Keratinocyte (primary cell): ENCODE measurements around the gene OPALIN. TPM values are rescaled to one million over a fixed set of nuclear protein-coding genes. Genes with fewer than 3 reads are reported as not detected.
"Not testable (repeated sequence)": the region's sequence is repeated elsewhere in the genome, so short reads cannot be mapped to it uniquely, and the experiment has no call there.

Experiments
- DNase-seq: peaks from one replicate; pipeline ENCODE4 v3.0.0-alpha.2; 2011; ENCODE audit warnings: low read depth, missing footprints, low spot score
- FAIRE-seq: peaks from 2 replicates; lab custom pipeline; 2011; peaks lifted over from hg19 to GRCh38; lab: Jason Lieb, UNC
- H2AFZ ChIP-seq: 2 replicates; pipeline ENCODE4 v1.6.0; 2012; ENCODE audit warnings: low read length, control low read depth, inconsistent platforms; ENCODE audit not compliant: control insufficient read depth
- H3K27ac ChIP-seq: 2 replicates; pipeline ENCODE4 v1.5.1; 2011; ENCODE audit warnings: low read length; ENCODE audit not compliant: control insufficient read depth, insufficient read depth
- H3K27me3 ChIP-seq: 3 replicates; pipeline ENCODE4 v1.6.0; 2011; ENCODE audit warnings: low read length; ENCODE audit not compliant: control insufficient read depth, insufficient read depth; ENCODE audit errors: extremely low read depth
- H3K36me3 ChIP-seq, 2 experiments: 2 replicates in 1 of 2; 3 replicates in 1 of 2; pipeline ENCODE4 v1.5.1; 2011; ENCODE audit warnings: low read length in 2 of 2, mild to moderate bottlenecking in 1 of 2; ENCODE audit not compliant: control insufficient read depth in 2 of 2, insufficient read depth in 2 of 2; ENCODE audit errors: extremely low read depth in 1 of 2
- H3K4me1 ChIP-seq: 3 replicates; pipeline ENCODE4 v1.5.1; 2011; ENCODE audit warnings: low read length; ENCODE audit not compliant: control insufficient read depth, insufficient read depth; ENCODE audit errors: extremely low read depth
- H3K4me2 ChIP-seq: 3 replicates; pipeline ENCODE4 v1.6.0; 2011; ENCODE audit warnings: low read depth, low read length; ENCODE audit not compliant: control insufficient read depth, insufficient read depth; ENCODE audit errors: extremely low read depth
- H3K4me3 ChIP-seq, 3 experiments: fragments of 200-600 bp in 1 of 3; sonication (generic) in 1 of 3; 2 replicates in 2 of 3; 3 replicates in 1 of 3; pipeline ENCODE4 v1.5.1; 2011 to 2016; ENCODE audit warnings: low read length in 3 of 3, mild to moderate bottlenecking in 3 of 3, control low read depth in 2 of 3, inconsistent platforms in 1 of 3, low read depth in 1 of 3, mixed read lengths in 1 of 3, mixed run types in 1 of 3, moderate library complexity in 1 of 3; ENCODE audit not compliant: control insufficient read depth in 2 of 3, insufficient read depth in 2 of 3; ENCODE audit errors: extremely low read depth in 1 of 3
- H3K79me2 ChIP-seq: 2 replicates; pipeline ENCODE4 v1.6.0; 2012; ENCODE audit warnings: low read length; ENCODE audit not compliant: control insufficient read depth, insufficient read depth
- H3K9ac ChIP-seq: 3 replicates; pipeline ENCODE4 v1.6.0; 2011; ENCODE audit warnings: low read length; ENCODE audit not compliant: control insufficient read depth, insufficient read depth; ENCODE audit errors: extremely low read depth
- H3K9me1 ChIP-seq: 3 replicates; pipeline ENCODE4 v1.6.0; 2011; ENCODE audit warnings: low read length; ENCODE audit not compliant: control insufficient read depth, insufficient read depth; ENCODE audit errors: extremely low read depth
- H3K9me3 ChIP-seq: 2 replicates; pipeline ENCODE4 v1.5.1; 2012; ENCODE audit warnings: low read depth, low read length; ENCODE audit not compliant: control insufficient read depth
- H4K20me1 ChIP-seq: 3 replicates; pipeline ENCODE4 v1.6.0; 2011; ENCODE audit warnings: low read length; ENCODE audit not compliant: control insufficient read depth, insufficient read depth; ENCODE audit errors: extremely low read depth
- EZH2 ChIP-seq: IDR thresholded peaks from one replicate; pipeline ENCODE4 v1.6.1; 2012; ENCODE audit warnings: inconsistent platforms, mild to moderate bottlenecking, low read length, moderate library complexity
- dilution Hi-C: fragments of 300-500 bp; cut with MboI; formaldehyde crosslinking; loops from one replicate; pipeline ENCODE4 v1.7.0; 2020; ENCODE audit warnings: low sequenced_read_pairs; ENCODE audit not compliant: extremely low pct_ligation_motif_present
- polyA plus RNA-seq, 5 experiments: library from polyadenylated mRNA; depleted of rRNA in 3 of 5; stranded (reverse) in 3 of 5; stranded (forward) in 1 of 5; unstranded in 1 of 5; fragments of >200 nt; gene quantifications; 1 replicate in 1 of 5; 2 replicates in 3 of 5; 3 replicates in 1 of 5; pipeline versions ENCODE4 v1.2.1 to v1.2.3, GENCODE V29; 2011 to 2012; ENCODE audit warnings: missing spikeins in 2 of 5, low read depth in 1 of 5, low replicate concordance in 1 of 5
- TF ChIP-seq, protein P1 (sequence below), 3 experiments: IDR thresholded peaks in 1 of 3; conservative IDR thresholded peaks in 1 of 3; optimal IDR thresholded peaks in 1 of 3; 2 replicates in 2 of 3; 3 replicates in 1 of 3; pipeline versions ENCODE3 to v1.5.1; 2011; ENCODE audit warnings: low read length in 3 of 3, mild to moderate bottlenecking in 3 of 3, moderate library complexity in 2 of 3, control low read depth in 1 of 3, inconsistent platforms in 1 of 3; ENCODE audit not compliant: insufficient read depth in 2 of 3; ENCODE audit errors: extremely low read depth in 1 of 3

The OPALIN gene
- polyA plus RNA-seq, 1 donor (not counting 4 experiments of a cell fraction or from before 2014, with no cell fraction given): not detected

DNA sequence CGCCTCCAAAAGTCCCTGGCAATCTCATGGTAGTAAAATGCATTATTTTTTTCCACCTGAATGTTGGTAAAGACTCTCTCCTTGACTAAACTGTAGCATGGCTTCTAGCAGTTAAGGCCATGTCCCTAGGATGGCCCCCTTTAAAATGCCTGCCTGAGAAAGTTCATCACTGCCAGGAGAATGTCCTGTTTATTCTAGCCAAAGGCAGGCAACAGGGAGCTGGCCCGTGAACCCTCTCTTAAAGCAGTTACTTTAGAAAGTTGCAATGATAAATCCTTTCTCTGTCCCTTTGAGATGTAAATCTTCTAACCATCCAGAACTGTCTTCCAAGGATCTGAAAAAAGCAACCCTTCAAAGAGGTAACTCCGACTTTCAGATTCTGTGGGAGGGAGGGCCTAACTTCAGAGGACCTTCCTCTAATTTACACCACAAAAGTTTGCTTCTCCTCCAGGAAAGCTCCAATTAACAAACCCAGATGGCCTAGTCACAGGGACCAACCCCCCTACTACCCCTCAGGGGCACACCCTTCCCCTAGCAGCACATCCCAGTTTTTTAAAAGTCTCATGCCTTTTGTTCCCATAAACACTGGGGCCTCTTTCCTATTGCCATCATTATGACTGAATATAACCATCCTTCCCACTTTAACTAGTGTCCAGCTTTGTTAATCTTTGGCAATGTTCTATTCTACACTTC is 49.0 kb downstream of the OPALIN start:
- no peaks in the 10 kb centered on the region for H3K36me3 ChIP-seq
- no peak overlapping the region for H3K4me2 ChIP-seq
- no peak overlapping the region for H2AFZ ChIP-seq
- dilution Hi-C loops: no loop called here
- H3K9me3 ChIP-seq: no peaks in the 10 kb centered on the region
- FAIRE-seq (no peak), DNase-seq (no peak)
- no peak for TF ChIP-seq EZH2
- TF ChIP-seq, protein P1, sequence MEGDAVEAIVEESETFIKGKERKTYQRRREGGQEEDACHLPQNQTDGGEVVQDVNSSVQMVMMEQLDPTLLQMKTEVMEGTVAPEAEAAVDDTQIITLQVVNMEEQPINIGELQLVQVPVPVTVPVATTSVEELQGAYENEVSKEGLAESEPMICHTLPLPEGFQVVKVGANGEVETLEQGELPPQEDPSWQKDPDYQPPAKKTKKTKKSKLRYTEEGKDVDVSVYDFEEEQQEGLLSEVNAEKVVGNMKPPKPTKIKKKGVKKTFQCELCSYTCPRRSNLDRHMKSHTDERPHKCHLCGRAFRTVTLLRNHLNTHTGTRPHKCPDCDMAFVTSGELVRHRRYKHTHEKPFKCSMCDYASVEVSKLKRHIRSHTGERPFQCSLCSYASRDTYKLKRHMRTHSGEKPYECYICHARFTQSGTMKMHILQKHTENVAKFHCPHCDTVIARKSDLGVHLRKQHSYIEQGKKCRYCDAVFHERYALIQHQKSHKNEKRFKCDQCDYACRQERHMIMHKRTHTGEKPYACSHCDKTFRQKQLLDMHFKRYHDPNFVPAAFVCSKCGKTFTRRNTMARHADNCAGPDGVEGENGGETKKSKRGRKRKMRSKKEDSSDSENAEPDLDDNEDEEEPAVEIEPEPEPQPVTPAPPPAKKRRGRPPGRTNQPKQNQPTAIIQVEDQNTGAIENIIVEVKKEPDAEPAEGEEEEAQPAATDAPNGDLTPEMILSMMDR (optimal IDR thresholded peaks at IDR 0.05 in 1 of 3, IDR thresholded peaks at IDR 0.05 in 1 of 3, conservative IDR thresholded peaks at IDR 0.05 in 1 of 3; ENCODE audit: extremely low read depth in 1 of 3, insufficient read depth in 2 of 3, low read length in 3 of 3): no peak
- H3K27me3 ChIP-seq: no peaks in the 10 kb centered on the region
- H3K4me1 ChIP-seq: no peaks in the 10 kb centered on the region
- H3K4me3 ChIP-seq: no peak overlapping the region
- H4K20me1 ChIP-seq: no peaks in the 10 kb centered on the region
- H3K9me1 ChIP-seq: no peaks in the 10 kb centered on the region
- no peaks in the 10 kb centered on the region for H3K79me2 ChIP-seq
- H3K9ac ChIP-seq: no peak overlapping the region
- no peak overlapping the region for H3K27ac ChIP-seq

DNA sequence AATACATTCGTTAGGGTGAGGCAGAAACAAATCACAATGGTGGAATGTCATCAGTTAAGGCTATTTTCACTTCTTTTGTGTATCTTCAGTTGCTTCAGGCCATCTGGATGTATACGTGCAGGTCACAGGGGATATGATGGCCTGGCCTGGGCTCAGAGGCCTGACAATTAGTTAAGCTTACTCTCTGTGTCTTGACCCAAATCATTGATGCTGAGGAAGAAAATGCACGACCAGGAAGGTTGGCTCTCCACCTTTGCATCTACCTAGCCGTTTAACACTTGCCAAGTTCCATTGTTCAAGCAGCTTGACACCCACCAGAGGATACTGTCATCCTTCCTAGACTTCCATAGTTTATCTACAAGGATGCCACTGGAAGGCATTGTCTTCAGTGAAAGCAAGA is 49.9 kb downstream of the OPALIN start:
- H3K79me2 ChIP-seq, H3K9me3 ChIP-seq, dilution Hi-C loops, H3K27ac ChIP-seq, H3K4me3 ChIP-seq, H3K27me3 ChIP-seq, H2AFZ ChIP-seq, DNase-seq, H3K9me1 ChIP-seq, FAIRE-seq, H3K4me1 ChIP-seq, H3K36me3 ChIP-seq, H4K20me1 ChIP-seq, H3K4me2 ChIP-seq, H3K9ac ChIP-seq: not testable (repeated sequence)

- H3K36me3 ChIP-seq: no peaks in the 10 kb centered on the region
- no peaks in the 10 kb centered on the region for H3K4me1 ChIP-seq
- H2AFZ ChIP-seq: no peak overlapping the region
- H3K79me2 ChIP-seq: no peaks in the 10 kb centered on the region
- H3K9me3 ChIP-seq: no peaks in the 10 kb centered on the region
- dilution Hi-C loops: no loop called here
- no peak overlapping the region for H3K27ac ChIP-seq
- FAIRE-seq: no peak
- no peak overlapping the region for H3K4me2 ChIP-seq
- no peak for TF ChIP-seq EZH2
- TF ChIP-seq, protein P1 (optimal IDR thresholded peaks at IDR 0.05 in 1 of 3, IDR thresholded peaks at IDR 0.05 in 1 of 3, conservative IDR thresholded peaks at IDR 0.05 in 1 of 3; ENCODE audit: extremely low read depth in 1 of 3, insufficient read depth in 2 of 3, low read length in 3 of 3): no peak
- no peak overlapping the region for H3K4me3 ChIP-seq
- H3K9me1 ChIP-seq: no peaks in the 10 kb centered on the region
- no peaks in the 10 kb centered on the region for H3K27me3 ChIP-seq
- H4K20me1 ChIP-seq: no peaks in the 10 kb centered on the region
- DNase-seq: no peak
- H3K9ac ChIP-seq: no peak overlapping the region
Measured at GRCh38 chr10:96306516-96306915, 52.3 kb downstream of the OPALIN start.
